ENCODE data around the gene NOS1AP. TPM values are rescaled to one million over a fixed set of nuclear protein-coding genes. Genes with fewer than 3 reads are reported as not detected.

The NOS1AP gene
- total RNA-seq, 1 experiment from 2014 or later = 5.3 TPM

DNA sequence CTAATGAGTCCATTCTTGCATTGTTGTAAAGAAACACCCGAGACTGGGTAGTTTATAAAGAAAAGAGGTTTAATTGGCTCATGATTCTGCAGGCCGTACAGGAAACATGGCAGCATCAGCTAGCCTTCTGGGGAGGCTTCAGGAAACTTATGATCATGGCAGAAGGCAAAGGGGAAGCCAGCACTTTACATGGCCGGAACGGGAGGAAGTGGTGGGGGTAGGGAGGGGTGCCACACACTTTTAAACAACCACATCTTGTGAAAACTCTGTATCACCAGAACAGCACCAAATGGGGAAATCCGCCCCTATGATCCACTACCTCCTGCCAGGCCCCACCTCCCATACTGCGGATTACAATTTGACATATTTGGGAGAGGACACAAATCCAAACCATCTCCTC, 43.9 kb downstream of the NOS1AP start:
- H3K27me3 ChIP-seq (ENCODE audit: insufficient read depth, low read length) = no peaks in the 10 kb centered on the region
- no peaks in the 10 kb centered on the region for H3K9me3 ChIP-seq (ENCODE audit: control insufficient read depth in 1 of 2, insufficient read depth in 1 of 2, low read depth in 1 of 2, low read length in 2 of 2)
- ATAC-seq (no peak), DNase-seq (ENCODE audit: low read depth, low spot score) (no peak)
- H3K36me3 ChIP-seq (ENCODE audit: control insufficient read depth in 1 of 2, insufficient read depth in 2 of 2, low read length in 2 of 2) = no peaks in the 10 kb centered on the region
- no peaks in the 10 kb centered on the region for H3K9me2 ChIP-seq (ENCODE audit: insufficient read depth)
- H3K27ac ChIP-seq (ENCODE audit: low read depth, low read length) = no peak overlapping the region
- H3K4me2 ChIP-seq (ENCODE audit: low read length) = no peak overlapping the region
- no TSS peak for BruUV-seq (replicated peaks)
- no peak overlapping the region for H3K4me3 ChIP-seq (replicated peaks in 1 of 2; ENCODE audit: low read depth in 1 of 2, low read length in 2 of 2)
- ChIA-PET RAD21 (ENCODE audit: low non-redundant PET in 1 of 2, low total read pairs in 2 of 2, uncharacterized antibody in 2 of 2, unreplicated experiment in 2 of 2) (no interaction called here), POLR2A (no interaction called here), CTCF (no interaction called here)
- intact Hi-C loops (cut with micrococcal nuclease) = no loop called here
- H3K79me2 ChIP-seq (ENCODE audit: insufficient read depth, low read length) = no peaks in the 10 kb centered on the region
- H2AFZ ChIP-seq (ENCODE audit: low read depth, low read length, poor library complexity, severe bottlenecking) = no peak overlapping the region
- no peaks in the 10 kb centered on the region for H4K20me1 ChIP-seq (ENCODE audit: insufficient read depth)
- H3K9ac ChIP-seq (ENCODE audit: low read length) = no peak overlapping the region
- TF ChIP-seq EZH2 (IDR thresholded peaks at IDR 0.05) (no peak), JUND (IDR thresholded peaks at IDR 0.05) (no peak), ZNF274 (IDR thresholded peaks at IDR 0.05; ENCODE audit: low read depth, low read length) (no peak), SP1 (IDR thresholded peaks at IDR 0.05; ENCODE audit: low read depth) (no peak)
- no peaks in the 10 kb centered on the region for H3K4me1 ChIP-seq (ENCODE audit: control insufficient read depth in 1 of 2, insufficient read depth in 2 of 2, low read length in 2 of 2)

DNA sequence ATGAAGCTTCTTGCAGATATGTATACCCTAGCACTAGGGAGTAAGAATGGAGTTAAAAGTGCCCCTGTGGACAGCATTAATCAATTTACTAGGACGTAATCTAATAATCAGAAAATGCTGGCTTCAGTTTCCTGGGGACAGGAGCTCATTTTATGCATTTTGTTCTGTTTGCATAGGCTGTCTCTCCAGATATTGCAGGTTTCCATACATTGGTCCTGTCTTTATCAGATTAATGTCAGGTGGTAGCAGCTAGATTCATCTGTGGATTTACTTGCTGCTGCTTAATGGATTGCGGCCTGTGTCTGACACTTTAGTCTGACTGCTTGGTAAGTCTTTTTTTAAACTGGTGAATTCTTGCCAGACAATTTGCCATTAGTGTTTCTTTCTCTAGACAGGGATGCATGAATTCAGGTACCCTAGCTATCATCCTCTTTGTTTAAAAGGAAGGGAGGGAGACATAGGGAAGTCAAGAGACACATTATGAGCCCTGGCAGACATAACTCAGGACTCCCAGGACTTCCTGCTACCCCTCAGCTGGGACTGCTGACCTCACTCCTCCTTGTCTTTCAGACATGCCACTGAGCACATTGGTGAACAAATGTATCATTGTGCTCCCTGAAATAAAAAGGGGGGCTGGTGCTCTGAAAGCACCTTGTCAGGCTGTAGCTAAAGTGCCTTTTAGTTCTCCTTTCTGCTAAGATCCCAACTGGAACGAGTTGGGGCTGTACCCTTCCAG, 47.7 kb downstream of the NOS1AP start:
- no peak for TF ChIP-seq ELF1 (IDR thresholded peaks at IDR 0.05; ENCODE audit: borderline replicate concordance, low read depth)
- no peak for TF ChIP-seq EGR1 (IDR thresholded peaks at IDR 0.05; ENCODE audit: low read depth)
- TF ChIP-seq SRF (IDR thresholded peaks at IDR 0.05; ENCODE audit: low read depth) = no peak
- no peak for TF ChIP-seq SIN3A (IDR thresholded peaks at IDR 0.05; ENCODE audit: low read depth)
- no peak for TF ChIP-seq ZFX (IDR thresholded peaks at IDR 0.05)
- TF ChIP-seq POLR2A (IDR thresholded peaks at IDR 0.05; ENCODE audit: borderline replicate concordance, extremely low read depth, insufficient read depth, insufficient read length) = no peak
- TF ChIP-seq ZNF274 (IDR thresholded peaks at IDR 0.05; ENCODE audit: low read depth, low read length) = no peak
- no peak for TF ChIP-seq FOSL1 (IDR thresholded peaks at IDR 0.05; ENCODE audit: low read depth)
- TF ChIP-seq, protein P1, sequence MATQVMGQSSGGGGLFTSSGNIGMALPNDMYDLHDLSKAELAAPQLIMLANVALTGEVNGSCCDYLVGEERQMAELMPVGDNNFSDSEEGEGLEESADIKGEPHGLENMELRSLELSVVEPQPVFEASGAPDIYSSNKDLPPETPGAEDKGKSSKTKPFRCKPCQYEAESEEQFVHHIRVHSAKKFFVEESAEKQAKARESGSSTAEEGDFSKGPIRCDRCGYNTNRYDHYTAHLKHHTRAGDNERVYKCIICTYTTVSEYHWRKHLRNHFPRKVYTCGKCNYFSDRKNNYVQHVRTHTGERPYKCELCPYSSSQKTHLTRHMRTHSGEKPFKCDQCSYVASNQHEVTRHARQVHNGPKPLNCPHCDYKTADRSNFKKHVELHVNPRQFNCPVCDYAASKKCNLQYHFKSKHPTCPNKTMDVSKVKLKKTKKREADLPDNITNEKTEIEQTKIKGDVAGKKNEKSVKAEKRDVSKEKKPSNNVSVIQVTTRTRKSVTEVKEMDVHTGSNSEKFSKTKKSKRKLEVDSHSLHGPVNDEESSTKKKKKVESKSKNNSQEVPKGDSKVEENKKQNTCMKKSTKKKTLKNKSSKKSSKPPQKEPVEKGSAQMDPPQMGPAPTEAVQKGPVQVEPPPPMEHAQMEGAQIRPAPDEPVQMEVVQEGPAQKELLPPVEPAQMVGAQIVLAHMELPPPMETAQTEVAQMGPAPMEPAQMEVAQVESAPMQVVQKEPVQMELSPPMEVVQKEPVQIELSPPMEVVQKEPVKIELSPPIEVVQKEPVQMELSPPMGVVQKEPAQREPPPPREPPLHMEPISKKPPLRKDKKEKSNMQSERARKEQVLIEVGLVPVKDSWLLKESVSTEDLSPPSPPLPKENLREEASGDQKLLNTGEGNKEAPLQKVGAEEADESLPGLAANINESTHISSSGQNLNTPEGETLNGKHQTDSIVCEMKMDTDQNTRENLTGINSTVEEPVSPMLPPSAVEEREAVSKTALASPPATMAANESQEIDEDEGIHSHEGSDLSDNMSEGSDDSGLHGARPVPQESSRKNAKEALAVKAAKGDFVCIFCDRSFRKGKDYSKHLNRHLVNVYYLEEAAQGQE (IDR thresholded peaks at IDR 0.05; ENCODE audit: low read depth) = no peak
- no peak for TF ChIP-seq CEBPB (IDR thresholded peaks at IDR 0.05; ENCODE audit: low read depth)
- Histone ChIP-seq H3K4me2 (ENCODE audit: low read length) (no peak overlapping the region), H3K4me3 (replicated peaks in 1 of 2; ENCODE audit: low read depth in 1 of 2, low read length in 2 of 2) (no peak overlapping the region), H3K27ac (ENCODE audit: low read depth, low read length) (no peak overlapping the region), H3K9me3 (ENCODE audit: control insufficient read depth in 1 of 2, insufficient read depth in 1 of 2, low read depth in 1 of 2, low read length in 2 of 2) (no peaks in the 10 kb centered on the region), H2AFZ (ENCODE audit: low read depth, low read length, poor library complexity, severe bottlenecking) (no peak overlapping the region), H3K79me2 (ENCODE audit: insufficient read depth, low read length) (no peaks in the 10 kb centered on the region), H4K20me1 (ENCODE audit: insufficient read depth) (no peaks in the 10 kb centered on the region), H3K36me3 (ENCODE audit: control insufficient read depth in 1 of 2, insufficient read depth in 2 of 2, low read length in 2 of 2) (no peaks in the 10 kb centered on the region), H3K27me3 (ENCODE audit: insufficient read depth, low read length) (no peaks in the 10 kb centered on the region), H3K9me2 (ENCODE audit: insufficient read depth) (no peaks in the 10 kb centered on the region), H3K4me1 (ENCODE audit: control insufficient read depth in 1 of 2, insufficient read depth in 2 of 2, low read length in 2 of 2) (peaks cover 0 to 7% of the 10 kb centered on the region in 2 experiments; a peak in 3 of 4 replicates), H3K9ac (ENCODE audit: low read length) (no peak overlapping the region)
- ChIA-PET POLR2A (no interaction called here), RAD21 (ENCODE audit: low non-redundant PET in 1 of 2, low total read pairs in 2 of 2, uncharacterized antibody in 2 of 2, unreplicated experiment in 2 of 2) (no interaction called here), CTCF (no interaction called here)
- ATAC-seq = no peak
- no TSS peak for BruUV-seq (replicated peaks)
- intact Hi-C loops (cut with micrococcal nuclease) = no loop called here
- no peak for DNase-seq (ENCODE audit: low read depth, low spot score)
